H1 (cell line): Measurements from ENCODE around the gene ZNF536.

Experiments
- BRCA1 ChIP-seq: IDR thresholded peaks from 2 replicates; pipeline ENCODE4 v1.6.1; 2012; ENCODE audit warnings: low read depth, low read length, improper control_type of control experiment
- CEBPB ChIP-seq: IDR thresholded peaks from 2 replicates; pipeline ENCODE4 v1.6.1; 2012; ENCODE audit warnings: low read depth, low read length
- EP300 ChIP-seq, 2 experiments: IDR thresholded peaks; 1 replicate in 1 of 2; 2 replicates in 1 of 2; pipeline ENCODE4 v1.6.1; 2011 to 2012; ENCODE audit warnings: low read depth in 2 of 2, low read length in 2 of 2, mild to moderate bottlenecking in 2 of 2, borderline replicate concordance in 1 of 2, inconsistent platforms in 1 of 2, moderate library complexity in 1 of 2
- EZH2 ChIP-seq: fragments of 200-600 bp; sonication (generic); IDR thresholded peaks from 2 replicates; pipeline ENCODE4 v1.7.1; 2012; ENCODE audit warnings: low read depth, mild to moderate bottlenecking, moderate library complexity, low read length, inconsistent platforms; ENCODE audit not compliant: severe bottlenecking
- POLR2A ChIP-seq, 2 experiments: IDR thresholded peaks; 1 replicate in 1 of 2; 2 replicates in 1 of 2; pipeline ENCODE4 v1.6.1; 2011; ENCODE audit warnings: low read depth in 2 of 2, low read length in 2 of 2, mild to moderate bottlenecking in 2 of 2; ENCODE audit errors: control extremely low read depth in 1 of 2
- POLR2AphosphoS5 ChIP-seq: IDR thresholded peaks from 2 replicates; pipeline ENCODE4 v1.6.1; 2011; ENCODE audit warnings: low read depth, low read length
- POU5F1 ChIP-seq: IDR thresholded peaks from 2 replicates; pipeline ENCODE4 v1.6.1; 2011; ENCODE audit warnings: low read depth, mild to moderate bottlenecking, low read length, moderate library complexity
- RBBP5 ChIP-seq: IDR thresholded peaks from 2 replicates; pipeline ENCODE4 v1.7.1; 2012; ENCODE audit warnings: low read depth, mild to moderate bottlenecking, inconsistent platforms, low read length, moderate library complexity, borderline replicate concordance
- SAP30 ChIP-seq: fragments of 300-600 bp; sonication (generic); IDR thresholded peaks from 2 replicates; pipeline ENCODE4 v1.7.1; 2012; ENCODE audit warnings: low read length, moderate library complexity, mild to moderate bottlenecking, inconsistent platforms; ENCODE audit not compliant: insufficient read depth, insufficient replicate concordance
- SUZ12 ChIP-seq: fragments of 200-600 bp; sonication (generic); IDR thresholded peaks from 2 replicates; pipeline ENCODE4 v1.6.1; 2012; ENCODE audit warnings: mild to moderate bottlenecking, inconsistent platforms, low read length, moderate library complexity, mixed read lengths
- YY1 ChIP-seq: IDR thresholded peaks from 2 replicates; pipeline ENCODE4 v1.6.1; 2011; ENCODE audit warnings: low read depth, mild to moderate bottlenecking, low read length
- ZNF274 ChIP-seq: IDR thresholded peaks from 2 replicates; pipeline ENCODE4 v1.7.0; 2012; ENCODE audit warnings: low read length, borderline replicate concordance; ENCODE audit errors: extremely low read depth
- TF ChIP-seq, protein P1 (sequence below): IDR thresholded peaks from 2 replicates; pipeline ENCODE4 v1.6.1; 2011; ENCODE audit warnings: low read length, improper control_type of control experiment
- TF ChIP-seq, protein P2 (sequence below), 3 experiments: IDR thresholded peaks; 1 replicate in 2 of 3; 2 replicates in 1 of 3; pipeline versions ENCODE4 v1.5.1 to v1.6.1; 2011; ENCODE audit warnings: low read length in 3 of 3, mild to moderate bottlenecking in 3 of 3, inconsistent platforms in 2 of 3, low read depth in 1 of 3, moderate library complexity in 1 of 3; ENCODE audit not compliant: insufficient read depth in 1 of 3; ENCODE audit errors: control extremely low read depth in 1 of 3

DNA sequence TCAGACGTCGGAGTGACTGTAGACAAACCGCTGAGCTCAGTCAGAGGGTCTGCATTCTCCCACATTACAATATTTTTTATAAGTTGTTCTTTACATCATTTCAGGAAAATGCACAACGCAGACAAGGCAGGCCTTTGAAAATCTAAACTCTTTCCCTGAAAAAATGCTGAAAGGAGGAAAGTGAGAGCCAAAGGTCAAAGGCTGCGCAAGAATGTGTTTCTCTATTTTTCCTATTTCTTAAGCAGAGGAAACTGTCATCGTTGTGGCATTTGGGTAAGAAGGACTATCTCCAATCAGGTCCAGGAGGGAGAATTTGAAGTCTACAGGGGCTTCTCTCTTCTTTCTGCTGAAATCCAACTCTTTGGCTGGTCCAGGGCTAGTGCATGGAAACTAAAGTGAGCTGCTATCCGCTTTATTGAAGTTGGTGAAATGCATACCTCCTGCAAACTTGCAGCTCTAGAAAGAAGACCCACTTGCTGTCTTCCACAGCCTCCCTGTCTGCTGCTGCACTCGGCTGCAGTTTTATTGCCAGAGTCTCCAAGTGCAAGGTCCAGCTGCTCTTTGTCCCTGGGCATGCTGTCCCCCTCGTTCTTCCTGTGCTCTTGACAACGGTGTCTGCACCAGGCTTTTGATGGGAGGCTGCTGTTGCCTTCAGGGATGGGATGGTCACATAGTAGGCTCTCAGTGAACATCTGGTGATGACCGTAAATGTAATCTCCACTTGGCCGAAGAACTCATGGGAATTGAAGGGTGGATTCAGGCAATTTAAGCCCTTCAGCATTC lies 31.2 kb downstream of the ZNF536 start:
- TF ChIP-seq EZH2 = no peak
- TF ChIP-seq, protein P1, sequence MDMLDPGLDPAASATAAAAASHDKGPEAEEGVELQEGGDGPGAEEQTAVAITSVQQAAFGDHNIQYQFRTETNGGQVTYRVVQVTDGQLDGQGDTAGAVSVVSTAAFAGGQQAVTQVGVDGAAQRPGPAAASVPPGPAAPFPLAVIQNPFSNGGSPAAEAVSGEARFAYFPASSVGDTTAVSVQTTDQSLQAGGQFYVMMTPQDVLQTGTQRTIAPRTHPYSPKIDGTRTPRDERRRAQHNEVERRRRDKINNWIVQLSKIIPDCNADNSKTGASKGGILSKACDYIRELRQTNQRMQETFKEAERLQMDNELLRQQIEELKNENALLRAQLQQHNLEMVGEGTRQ = no peak
- TF ChIP-seq, protein P2, sequence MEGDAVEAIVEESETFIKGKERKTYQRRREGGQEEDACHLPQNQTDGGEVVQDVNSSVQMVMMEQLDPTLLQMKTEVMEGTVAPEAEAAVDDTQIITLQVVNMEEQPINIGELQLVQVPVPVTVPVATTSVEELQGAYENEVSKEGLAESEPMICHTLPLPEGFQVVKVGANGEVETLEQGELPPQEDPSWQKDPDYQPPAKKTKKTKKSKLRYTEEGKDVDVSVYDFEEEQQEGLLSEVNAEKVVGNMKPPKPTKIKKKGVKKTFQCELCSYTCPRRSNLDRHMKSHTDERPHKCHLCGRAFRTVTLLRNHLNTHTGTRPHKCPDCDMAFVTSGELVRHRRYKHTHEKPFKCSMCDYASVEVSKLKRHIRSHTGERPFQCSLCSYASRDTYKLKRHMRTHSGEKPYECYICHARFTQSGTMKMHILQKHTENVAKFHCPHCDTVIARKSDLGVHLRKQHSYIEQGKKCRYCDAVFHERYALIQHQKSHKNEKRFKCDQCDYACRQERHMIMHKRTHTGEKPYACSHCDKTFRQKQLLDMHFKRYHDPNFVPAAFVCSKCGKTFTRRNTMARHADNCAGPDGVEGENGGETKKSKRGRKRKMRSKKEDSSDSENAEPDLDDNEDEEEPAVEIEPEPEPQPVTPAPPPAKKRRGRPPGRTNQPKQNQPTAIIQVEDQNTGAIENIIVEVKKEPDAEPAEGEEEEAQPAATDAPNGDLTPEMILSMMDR (IDR thresholded peaks at IDR 0.05; ENCODE audit: control extremely low read depth in 1 of 3, insufficient read depth in 1 of 3, low read depth in 1 of 3, low read length in 3 of 3) = no peak
- TF ChIP-seq SAP30 = no peak
- no peak for TF ChIP-seq CEBPB
- TF ChIP-seq POLR2A (IDR thresholded peaks at IDR 0.05; ENCODE audit: control extremely low read depth in 1 of 2, low read depth in 2 of 2, low read length in 2 of 2) = no peak
- TF ChIP-seq POLR2AphosphoS5 = no peak
- TF ChIP-seq YY1 = no peak
- no peak for TF ChIP-seq POU5F1
- TF ChIP-seq SUZ12 = no peak
- TF ChIP-seq RBBP5 = no peak
- no peak for TF ChIP-seq EP300 (IDR thresholded peaks at IDR 0.05; ENCODE audit: borderline replicate concordance in 1 of 2, low read depth in 2 of 2, low read length in 2 of 2)
- no peak for TF ChIP-seq ZNF274
- TF ChIP-seq BRCA1 = no peak
